AG04450 (cell line): ENCODE results near the gene TACC3. TPM values are rescaled to one million over a fixed set of nuclear protein-coding genes. Genes with fewer than 3 reads are reported as not detected.

Source experiments
- CTCF ChIA-PET: fragments of 300-600, 350-600 bp; formaldehyde crosslinking; extraction: SDS; loops from one replicate; lab custom pipeline; 2022; ENCODE audit warnings: antibody characterized with exemption, inconsistent platforms; lab: Charles Lee
- POLR2A ChIA-PET: fragments of 350-600 bp; formaldehyde crosslinking; extraction: SDS; loops from one replicate; lab custom pipeline; 2021; ENCODE audit warnings: antibody characterized with exemption, inconsistent platforms; lab: Yijun Ruan, JAX
- DNase-seq: peaks from one replicate; pipeline ENCODE4 v3.0.0-alpha.2; 2011; ENCODE audit warnings: low read depth, low spot score
- H3K27ac ChIP-seq: one replicate; pipeline ENCODE4 v1.5.1; 2012; ENCODE audit warnings: low read depth, low read length, control low read depth
- H3K27me3 ChIP-seq: one replicate; pipeline ENCODE4 v1.6.0; 2012; ENCODE audit warnings: low read length; ENCODE audit not compliant: control insufficient read depth, insufficient read depth
- H3K4me3 ChIP-seq: 2 replicates; pipeline ENCODE4 v1.5.1; 2011; ENCODE audit warnings: mild to moderate bottlenecking, low read depth, low read length, control low read depth
- H3K9me3 ChIP-seq: 2 replicates; pipeline ENCODE4 v1.5.1; 2012; ENCODE audit warnings: low read length; ENCODE audit not compliant: control insufficient read depth, insufficient read depth
- polyA plus RNA-seq: library from polyadenylated mRNA; depleted of rRNA; stranded (reverse); fragments of >200 nt; gene quantifications from 2 replicates; pipeline ENCODE4 v1.2.3, GENCODE V29; 2011
- TF ChIP-seq, protein P1 (sequence below): IDR thresholded peaks from 2 replicates; pipeline ENCODE4 v1.5.1; 2011; ENCODE audit warnings: low read depth, low read length, control low read depth, inconsistent platforms

The TACC3 gene
- polyA plus RNA-seq, 1 experiment: 8.5 TPM

DNA sequence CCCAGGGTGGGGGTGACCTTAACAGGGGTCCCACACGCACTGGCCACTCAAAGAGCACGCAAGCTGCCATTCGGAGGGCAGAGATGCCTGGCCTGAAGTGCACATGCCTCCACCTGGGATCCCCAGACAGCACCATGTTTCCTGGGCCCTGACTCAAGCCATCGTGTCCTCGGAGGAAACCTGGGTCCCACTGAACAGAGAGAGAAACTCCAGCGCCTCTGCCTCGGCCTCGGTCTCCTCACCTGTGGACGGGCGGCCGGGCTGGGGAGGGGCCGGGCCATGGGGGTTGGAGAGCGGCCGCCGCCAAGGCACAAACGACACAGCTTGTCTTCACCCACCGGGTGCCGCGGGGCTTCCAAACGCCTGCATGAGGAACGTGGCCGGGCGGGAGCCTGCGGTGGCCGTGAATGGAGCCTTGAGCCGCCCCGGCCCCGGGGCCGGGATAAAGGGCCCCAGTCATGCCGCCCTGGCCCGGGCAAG lies 41.8 kb downstream of the TACC3 start:
- DNase-seq: no peak
- ChIA-PET CTCF (interaction anchor here (0.6 kb wide), 1 partner anchor 15 kb away, joined by 3 read pairs; no protein-coding TSS in a partner anchor), POLR2A (no interaction called here)

DNA sequence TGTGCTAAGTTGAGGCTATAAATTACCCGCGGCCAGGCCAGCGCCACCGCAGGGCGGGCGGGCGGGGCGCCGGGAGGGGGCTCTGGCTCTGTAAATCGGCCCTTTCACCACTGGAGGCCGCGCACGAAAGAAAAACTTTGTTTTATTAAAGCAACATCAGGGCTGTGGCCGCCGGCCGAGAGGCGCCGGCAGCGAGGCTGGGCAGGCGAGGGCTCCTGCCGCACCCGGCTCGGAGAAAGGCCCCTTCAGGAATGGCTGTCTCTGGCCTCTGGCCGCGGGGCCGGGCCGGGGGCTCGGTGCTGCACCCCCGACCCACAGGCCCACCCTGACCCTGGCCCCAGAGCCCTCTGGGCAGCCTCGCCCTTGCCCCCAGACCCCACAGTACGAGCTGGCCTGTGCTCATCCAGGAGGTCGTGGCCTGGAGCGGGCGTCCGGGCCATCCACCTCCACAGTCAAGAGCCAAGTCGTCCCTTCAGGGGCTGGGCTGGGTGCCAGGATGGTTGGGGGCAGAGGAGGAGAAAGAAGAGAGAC lies 42.3 kb downstream of the TACC3 start:
- POLR2A ChIA-PET: no interaction called here
- no peaks in the 10 kb centered on the region; the same call in 1 of the 2 replicates for H3K9me3 ChIP-seq
- 0 out of 2 replicates have a peak overlapping the region, but pooled peaks have one; percentile 4 for H3K4me3 ChIP-seq
- TF ChIP-seq, protein P1, sequence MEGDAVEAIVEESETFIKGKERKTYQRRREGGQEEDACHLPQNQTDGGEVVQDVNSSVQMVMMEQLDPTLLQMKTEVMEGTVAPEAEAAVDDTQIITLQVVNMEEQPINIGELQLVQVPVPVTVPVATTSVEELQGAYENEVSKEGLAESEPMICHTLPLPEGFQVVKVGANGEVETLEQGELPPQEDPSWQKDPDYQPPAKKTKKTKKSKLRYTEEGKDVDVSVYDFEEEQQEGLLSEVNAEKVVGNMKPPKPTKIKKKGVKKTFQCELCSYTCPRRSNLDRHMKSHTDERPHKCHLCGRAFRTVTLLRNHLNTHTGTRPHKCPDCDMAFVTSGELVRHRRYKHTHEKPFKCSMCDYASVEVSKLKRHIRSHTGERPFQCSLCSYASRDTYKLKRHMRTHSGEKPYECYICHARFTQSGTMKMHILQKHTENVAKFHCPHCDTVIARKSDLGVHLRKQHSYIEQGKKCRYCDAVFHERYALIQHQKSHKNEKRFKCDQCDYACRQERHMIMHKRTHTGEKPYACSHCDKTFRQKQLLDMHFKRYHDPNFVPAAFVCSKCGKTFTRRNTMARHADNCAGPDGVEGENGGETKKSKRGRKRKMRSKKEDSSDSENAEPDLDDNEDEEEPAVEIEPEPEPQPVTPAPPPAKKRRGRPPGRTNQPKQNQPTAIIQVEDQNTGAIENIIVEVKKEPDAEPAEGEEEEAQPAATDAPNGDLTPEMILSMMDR: peak; percentile 20; the same call in 1 of the 2 replicates
- CTCF ChIA-PET: interaction anchor here (1.1 kb wide), 1 partner anchor 9 kb away, joined by 3 read pairs; no protein-coding TSS in a partner anchor
- no peak for DNase-seq
- no peaks in the 10 kb centered on the region for H3K27me3 ChIP-seq
- H3K27ac ChIP-seq: no peak overlapping the region

More for the DNA sequence above, 41.8 kb downstream of the TACC3 start:
- Histone ChIP-seq H3K4me3 (no peak overlapping the region), H3K27ac (no peak overlapping the region), H3K9me3 (no peaks in the 10 kb centered on the region; the same call in 1 of the 2 replicates), H3K27me3 (no peaks in the 10 kb centered on the region)
- TF ChIP-seq, protein P1: no peak

DNA sequence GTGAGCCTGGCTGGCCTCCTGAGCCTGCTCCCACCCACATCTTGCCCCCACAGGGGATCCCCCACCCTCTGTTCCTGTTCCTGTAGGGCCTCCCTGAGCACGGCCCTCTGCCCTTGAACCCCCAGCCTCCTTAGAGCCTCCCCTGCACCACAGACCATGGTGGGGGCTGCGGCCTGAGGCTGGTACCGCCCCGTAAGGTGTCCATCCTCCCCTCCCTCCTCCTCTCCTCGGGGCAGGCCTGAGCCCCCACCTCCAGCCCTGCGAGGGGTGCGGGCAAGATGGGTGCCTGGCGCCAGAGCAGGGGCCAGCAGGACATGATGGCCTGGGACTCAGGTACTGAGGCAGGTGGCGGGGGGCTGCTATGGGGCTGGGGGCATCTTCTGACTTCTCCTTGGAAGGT lies 43.3 kb downstream of the TACC3 start:
- Histone ChIP-seq H3K27me3 (no peaks in the 10 kb centered on the region), H3K27ac (no peak overlapping the region), H3K9me3 (no peaks in the 10 kb centered on the region; the same call in 1 of the 2 replicates), H3K4me3 (no peak overlapping the region)
- TF ChIP-seq, protein P1: no peak
- no peak for DNase-seq
- CTCF ChIA-PET: interaction anchor here (1.1 kb wide), 1 partner anchor 8 kb away, joined by 3 read pairs; no protein-coding TSS in a partner anchor
- POLR2A ChIA-PET: no interaction called here

DNA sequence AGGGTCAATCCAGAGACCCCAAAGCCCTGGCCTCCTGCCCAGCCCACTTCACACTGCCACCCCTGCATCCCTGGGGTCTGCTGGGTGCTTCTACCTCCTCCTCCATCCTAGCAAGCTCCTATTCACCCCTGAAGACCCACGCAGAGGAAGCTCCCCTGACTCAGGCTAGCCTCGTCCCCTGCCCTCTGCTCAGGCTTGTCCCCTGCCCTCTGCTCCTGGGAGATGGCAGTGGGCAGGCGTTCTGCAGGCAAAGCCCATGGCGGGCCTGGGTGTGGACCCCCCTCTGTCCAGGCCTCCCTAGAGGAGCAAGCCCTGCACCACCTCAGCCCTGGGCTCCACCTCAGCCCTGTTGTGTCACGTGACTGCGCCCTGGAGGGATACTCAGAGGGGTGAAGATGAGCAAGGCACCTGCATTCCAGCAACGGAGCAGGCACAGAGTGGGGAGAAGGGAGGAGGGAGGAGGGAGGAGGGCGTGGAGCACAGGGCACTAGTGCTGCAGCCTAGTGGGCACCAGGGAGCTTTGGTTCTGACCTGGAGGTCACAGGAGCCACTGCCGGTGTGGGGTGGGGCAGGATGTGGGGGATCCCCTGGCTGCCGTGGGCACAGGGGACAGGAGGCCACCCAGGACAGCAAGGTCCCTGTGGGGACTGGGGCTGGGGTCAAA lies 44.2 kb downstream of the TACC3 start:
- H3K27ac ChIP-seq: no peak overlapping the region
- DNase-seq: no peak
- H3K4me3 ChIP-seq: no peak overlapping the region
- H3K9me3 ChIP-seq: no peaks in the 10 kb centered on the region; the same call in 1 of the 2 replicates
- ChIA-PET CTCF (no interaction called here), POLR2A (no interaction called here)
- TF ChIP-seq, protein P1: no peak
- peaks cover 2% of the 10 kb centered on the region for H3K27me3 ChIP-seq
